ENCODE data around the gene ZBTB43.

Gene ZBTB43

GRCh38 chr9:126791406-126792230 is 13.2 kb upstream of the ZBTB43 start:
- no peak for TF ChIP-seq CTCF (conservative IDR thresholded peaks at IDR 0.05; ENCODE audit: low read depth, low read length)
- no peak overlapping the region for H3K4me3 ChIP-seq (ENCODE audit: low read length)
- DNase-seq (ENCODE audit: low read depth): peak; percentile 62

GRCh38 chr9:126793686-126794417 is 11.0 kb upstream of the ZBTB43 start:
- TF ChIP-seq CTCF (conservative IDR thresholded peaks at IDR 0.05; ENCODE audit: low read depth, low read length): no peak
- no peak for DNase-seq (ENCODE audit: low read depth)
- H3K4me3 ChIP-seq (ENCODE audit: low read length): no peak overlapping the region

- TF ChIP-seq CTCF (conservative IDR thresholded peaks at IDR 0.05; ENCODE audit: low read depth, low read length): no peak
- no peak for DNase-seq (ENCODE audit: low read depth)
- H3K4me3 ChIP-seq (ENCODE audit: low read length): no peak overlapping the region
These were observed 10.4 kb upstream of the ZBTB43 start for GRCh38 chr9:126794441-126794840.

- TF ChIP-seq CTCF (conservative IDR thresholded peaks at IDR 0.05; ENCODE audit: low read depth, low read length): no peak
- no peak for DNase-seq (ENCODE audit: low read depth)
- no peak overlapping the region for H3K4me3 ChIP-seq (ENCODE audit: low read length)
These were observed 8.1 kb upstream of the ZBTB43 start for GRCh38 chr9:126796758-126797157.

GRCh38 chr9:126797903-126798302 is 6.9 kb upstream of the ZBTB43 start:
- DNase-seq (ENCODE audit: low read depth): no peak
- no peak for TF ChIP-seq CTCF (conservative IDR thresholded peaks at IDR 0.05; ENCODE audit: low read depth, low read length)
- H3K4me3 ChIP-seq (ENCODE audit: low read length): no peak overlapping the region

- H3K4me3 ChIP-seq (ENCODE audit: low read length): no peak overlapping the region
- no peak for DNase-seq (ENCODE audit: low read depth)
- TF ChIP-seq CTCF (conservative IDR thresholded peaks at IDR 0.05; ENCODE audit: low read depth, low read length): no peak
These were observed 5.8 kb upstream of the ZBTB43 start for GRCh38 chr9:126799034-126799433.

All from retinal pigment epithelial cell (primary cell).